Measurements from ENCODE around the gene SLC25A23. TPM values are rescaled to one million over a fixed set of nuclear protein-coding genes. Genes with fewer than 3 reads are reported as not detected.

The SLC25A23 gene
- polyA plus RNA-seq, 1 donor = 70.8 TPM

- DNase-seq = no peak
These were observed 33.6 kb downstream of the SLC25A23 start for GRCh38 chr19:6425732-6426620.

GRCh38 chr19:6424939-6425731 is 34.5 kb downstream of the SLC25A23 start:
- peak; percentile 100 for DNase-seq

GRCh38 chr19:6424195-6424938 is 35.2 kb downstream of the SLC25A23 start, which contains the start of gene KHSRP:
KHSRP (minus strand) TSS chr19:6424811; CDS start chr19:6424701, 110 bp downstream.
- DNase-seq = no peak

DNA sequence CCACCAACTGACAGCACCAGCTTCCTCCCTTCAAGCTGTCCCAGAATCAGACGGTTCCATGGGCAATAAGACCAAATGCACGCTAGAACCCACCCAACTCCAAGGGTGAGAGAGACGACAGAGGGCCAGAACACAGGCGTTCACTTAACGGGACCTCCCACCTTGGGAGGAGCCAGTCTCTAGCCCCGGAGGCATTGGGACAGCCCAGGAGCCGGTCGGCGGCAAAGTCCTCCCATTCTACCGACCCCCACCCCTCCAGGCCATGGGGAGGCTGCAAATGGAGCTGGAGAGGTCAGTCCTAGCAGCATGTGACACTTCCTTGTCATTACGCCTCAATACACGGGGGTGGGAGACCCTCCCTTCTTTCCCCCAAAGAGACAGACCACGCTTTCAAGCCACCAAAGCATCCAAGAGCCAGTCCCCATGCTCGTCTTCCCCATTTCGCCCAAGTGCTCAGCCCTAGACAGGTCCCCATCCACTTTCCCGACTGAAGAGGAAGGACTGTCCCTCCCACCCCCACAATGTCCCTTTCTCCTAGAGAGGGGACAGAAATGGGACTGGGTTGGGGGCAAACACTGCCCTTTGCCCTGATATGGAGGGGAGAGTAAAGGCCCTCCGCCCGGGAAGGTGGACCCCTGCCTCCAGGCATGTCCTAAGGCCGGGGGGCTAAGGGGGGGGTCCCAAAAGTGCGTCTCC is 35.9 kb downstream of the SLC25A23 start:
- DNase-seq = no peak

DNA sequence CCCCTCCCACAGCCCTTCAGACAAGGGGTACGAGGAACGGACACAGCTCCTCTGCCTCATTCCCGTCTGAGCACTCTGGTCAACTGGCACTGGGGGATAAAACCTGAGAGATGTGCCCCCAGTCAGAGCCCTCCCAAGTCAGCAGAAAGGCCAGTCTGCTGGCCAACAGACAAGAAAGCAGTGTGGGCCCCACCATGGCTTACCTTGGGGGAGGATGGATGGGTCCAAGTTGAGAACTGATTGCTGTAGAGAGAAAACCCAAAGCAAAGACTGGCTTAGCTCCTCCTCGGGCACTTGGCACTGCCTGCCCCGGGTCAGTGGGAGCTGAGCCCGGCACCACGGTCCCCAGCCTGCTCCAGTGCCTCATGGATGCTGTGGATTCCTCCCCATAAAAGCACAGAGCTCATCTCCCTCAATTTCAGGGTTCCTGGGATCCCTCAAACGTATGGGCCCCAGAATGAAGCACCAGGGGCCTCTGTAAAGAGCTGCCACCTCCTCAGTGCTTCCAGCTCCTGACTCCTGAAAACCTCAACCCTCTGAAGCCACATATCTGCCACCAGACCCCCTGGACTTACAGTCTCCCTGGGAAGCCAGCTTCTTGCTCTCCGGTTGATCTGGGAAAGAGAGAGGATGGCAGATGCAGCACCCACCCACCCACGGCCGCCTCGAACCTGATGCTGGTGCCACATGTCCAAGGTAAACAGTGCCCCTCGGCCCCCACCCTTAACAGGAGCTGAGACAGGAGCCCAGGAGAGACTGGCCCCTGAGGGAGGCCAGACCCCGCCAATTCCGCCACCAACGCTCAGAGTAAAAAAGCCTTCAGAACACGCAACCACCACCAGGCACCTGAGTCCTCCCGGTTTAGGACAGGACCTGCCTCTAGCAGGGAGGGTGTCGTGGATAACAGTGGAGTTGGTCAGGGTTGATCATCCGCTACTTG is 38.2 kb downstream of the SLC25A23 start:
- no peak for DNase-seq

DNA sequence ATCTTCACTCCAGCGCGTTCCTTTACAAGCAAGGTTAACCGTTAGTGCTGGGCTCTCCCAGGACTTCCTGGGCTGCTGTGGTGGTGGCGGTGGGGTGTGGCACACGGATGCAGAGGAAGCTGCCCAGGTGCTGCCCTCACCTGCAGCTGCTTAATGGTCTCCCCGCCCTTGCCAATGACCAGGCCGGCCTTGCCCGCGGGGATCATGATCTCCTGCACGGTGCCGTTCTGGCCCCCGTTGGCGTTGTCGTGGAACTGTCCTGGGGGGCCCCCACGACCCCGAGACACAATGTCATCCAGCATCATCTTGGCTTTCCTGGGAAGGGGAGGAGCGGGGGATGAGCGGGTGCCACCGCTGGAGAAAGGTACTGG is 41.0 kb downstream of the SLC25A23 start:
- DNase-seq = no peak

DNA sequence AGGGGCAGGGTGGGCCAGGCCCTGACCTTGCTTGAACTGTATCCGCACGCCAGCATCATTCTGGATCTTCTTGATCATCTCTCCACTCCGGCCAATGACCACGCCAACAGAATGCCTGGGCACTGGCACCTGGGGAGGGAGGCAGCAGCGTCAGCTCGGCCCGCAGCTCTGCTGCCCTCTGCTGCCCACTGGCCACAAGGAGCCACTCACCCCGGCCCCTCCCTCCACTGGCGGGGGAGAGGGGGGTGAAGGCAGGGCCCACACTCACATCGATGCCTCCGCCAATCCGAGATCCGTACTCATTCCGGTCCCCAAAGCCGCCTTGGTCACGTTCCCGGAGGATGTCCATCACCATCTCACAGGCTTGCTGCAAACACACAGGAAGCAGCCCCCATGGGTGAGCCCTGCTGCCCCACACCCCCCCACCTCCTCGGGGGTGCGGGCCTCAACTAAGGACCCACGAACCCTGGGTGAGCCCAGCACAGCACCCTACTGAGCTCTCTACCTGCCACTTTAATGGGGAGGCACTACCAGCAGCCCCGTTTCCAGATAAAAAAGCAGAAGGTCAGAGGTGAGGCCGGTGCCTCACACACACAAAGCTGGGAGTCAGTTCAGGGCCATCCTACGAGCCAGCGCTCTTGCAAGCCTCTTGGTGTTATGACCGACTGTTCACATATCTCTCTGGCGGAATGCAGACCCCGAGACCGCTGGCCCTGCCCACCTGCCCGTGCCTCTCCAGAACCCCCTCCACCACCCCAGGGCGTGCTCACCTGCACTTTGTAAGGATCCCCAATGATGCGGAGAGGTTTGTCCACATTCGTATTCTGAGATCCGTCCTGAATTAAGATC is 41.7 kb downstream of the SLC25A23 start:
- DNase-seq = no peak

GRCh38 chr19:6416658-6417405 is 42.8 kb downstream of the SLC25A23 start:
- DNase-seq = no peak

DNA sequence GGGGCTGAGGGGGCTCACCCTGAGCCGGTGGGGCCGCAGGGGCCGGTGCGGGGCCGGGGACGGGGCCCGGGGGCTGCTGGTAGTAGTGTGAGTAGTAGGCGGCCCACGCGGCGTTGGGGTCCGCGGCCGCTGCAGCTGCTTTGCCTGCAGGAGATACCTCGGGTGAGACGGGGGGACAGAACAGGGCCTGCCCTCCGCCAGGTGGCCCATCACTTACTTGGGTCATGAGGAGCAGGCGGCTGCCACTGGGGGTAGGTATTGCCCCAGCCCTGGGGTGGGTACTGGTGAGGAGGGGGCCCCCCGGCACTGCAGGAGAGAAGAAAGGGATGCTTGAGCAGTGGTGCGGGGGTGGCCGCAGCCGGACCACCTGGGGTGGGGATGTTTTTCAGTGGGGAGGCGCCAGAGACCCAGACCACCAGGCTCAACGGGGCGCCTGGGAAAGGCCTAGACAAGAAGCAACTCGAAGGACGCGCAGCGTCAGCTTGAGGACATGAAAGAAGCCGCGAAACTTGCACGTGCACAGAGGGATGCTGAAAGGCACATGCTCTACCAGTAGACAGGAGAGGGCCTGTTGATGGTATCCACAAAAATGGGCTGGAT is 43.9 kb downstream of the SLC25A23 start:
- no peak for DNase-seq

DNA sequence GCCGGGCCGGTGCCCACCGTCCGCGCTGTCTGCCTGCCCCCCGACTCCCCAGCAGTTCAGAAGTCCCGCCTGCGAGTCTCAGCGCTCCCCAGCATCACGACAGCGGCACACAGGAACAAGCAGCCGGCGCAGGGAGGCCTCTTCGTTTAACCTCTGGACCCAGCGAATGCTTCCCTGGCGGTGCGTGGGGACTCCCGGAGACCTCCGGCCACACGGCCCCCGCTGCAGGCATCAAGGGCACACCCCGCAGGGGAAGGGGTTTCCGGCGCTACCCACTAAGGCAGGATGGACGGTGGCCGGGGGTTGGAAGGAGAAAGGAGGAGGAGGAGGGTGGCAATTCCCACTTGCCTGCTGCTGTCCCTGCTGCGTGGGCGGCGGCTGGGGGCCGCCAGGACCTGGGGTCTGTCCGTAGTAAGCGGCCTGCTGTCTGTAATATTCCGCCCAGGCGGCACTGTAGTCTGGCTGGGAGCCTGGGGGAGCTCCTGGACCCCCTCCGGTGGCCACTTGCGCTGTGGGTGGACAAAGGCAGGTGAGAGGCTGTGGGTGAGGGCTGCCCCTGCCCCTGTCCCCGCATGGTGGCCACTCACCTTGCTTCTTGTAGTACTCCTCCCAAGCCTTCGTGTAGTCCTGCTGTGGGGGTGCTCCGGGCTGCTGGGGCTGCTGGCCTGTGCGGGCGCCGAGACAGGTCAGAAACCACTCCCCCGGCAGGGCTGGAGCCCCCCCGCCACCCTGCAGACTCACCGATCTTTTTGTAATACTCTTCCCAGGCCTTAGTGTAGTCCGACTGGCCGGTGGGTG is 44.6 kb downstream of the SLC25A23 start:
- no peak for DNase-seq

DNA sequence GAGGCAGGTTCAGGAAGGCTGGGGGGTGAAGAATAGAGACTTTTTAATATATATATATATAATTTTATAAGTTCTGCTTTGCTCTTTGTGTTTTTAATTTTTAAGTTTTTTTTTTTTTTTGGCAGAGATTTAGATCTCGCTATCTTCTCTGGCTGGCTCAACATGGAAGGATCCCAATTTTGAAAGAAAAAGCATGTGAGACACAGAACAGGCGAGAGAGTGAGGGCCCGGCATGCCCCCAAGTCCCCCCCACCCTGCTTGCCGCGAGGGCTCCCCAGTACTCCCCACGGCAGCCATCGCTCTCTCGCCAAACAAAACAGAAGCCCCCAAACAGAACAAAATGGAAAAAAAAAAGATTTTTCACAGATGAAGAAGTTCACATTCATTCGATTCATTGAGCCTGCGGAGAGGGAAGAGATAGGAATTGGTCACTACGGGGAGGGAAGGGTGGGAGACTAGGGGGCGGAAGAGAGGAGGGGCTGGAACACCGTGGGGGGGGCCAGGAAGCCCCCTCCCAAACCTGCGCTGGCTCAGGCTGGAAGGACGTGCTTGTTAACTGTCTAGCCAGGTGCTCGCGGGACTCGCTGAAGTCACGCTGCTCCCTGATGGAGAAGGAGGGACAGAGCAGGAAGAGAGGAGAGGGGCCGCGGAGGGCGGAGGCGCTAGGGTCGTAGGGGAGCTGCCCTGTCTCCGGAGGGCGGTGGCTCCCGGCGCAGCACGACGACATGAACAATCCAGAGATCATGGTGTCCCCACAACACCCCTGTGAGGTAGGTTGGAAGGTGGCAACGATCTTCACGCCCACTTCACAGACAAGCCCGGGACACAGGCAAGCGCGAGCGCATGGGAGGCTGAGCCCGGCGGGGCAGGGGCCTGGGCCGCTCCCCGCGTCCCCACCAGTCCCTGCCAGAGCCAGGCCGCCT is 45.6 kb downstream of the SLC25A23 start:
- no peak for DNase-seq

DNA sequence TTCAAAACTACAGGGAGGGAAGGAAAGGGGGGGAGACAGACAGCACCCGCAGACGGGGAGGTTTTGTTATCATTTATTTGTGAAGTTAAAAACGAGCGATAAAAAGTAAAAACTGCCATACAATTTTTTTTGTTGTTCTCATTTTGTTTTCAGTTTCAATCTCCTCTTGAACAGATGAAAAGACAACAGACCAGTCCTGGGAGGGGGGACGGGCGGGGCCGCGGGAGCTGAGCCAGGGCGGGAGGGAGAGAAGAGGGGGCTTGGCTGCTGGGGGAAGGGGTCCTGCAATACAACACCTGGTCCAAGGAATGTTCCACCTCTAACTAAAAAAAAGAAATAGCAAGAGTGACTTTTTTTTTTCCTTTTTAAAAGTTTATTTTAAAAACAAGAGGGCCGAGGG is 46.3 kb downstream of the SLC25A23 start:
- no peak for DNase-seq

- DNase-seq = no peak
These were observed 47.0 kb downstream of the SLC25A23 start for GRCh38 chr19:6412447-6413091.

DNA sequence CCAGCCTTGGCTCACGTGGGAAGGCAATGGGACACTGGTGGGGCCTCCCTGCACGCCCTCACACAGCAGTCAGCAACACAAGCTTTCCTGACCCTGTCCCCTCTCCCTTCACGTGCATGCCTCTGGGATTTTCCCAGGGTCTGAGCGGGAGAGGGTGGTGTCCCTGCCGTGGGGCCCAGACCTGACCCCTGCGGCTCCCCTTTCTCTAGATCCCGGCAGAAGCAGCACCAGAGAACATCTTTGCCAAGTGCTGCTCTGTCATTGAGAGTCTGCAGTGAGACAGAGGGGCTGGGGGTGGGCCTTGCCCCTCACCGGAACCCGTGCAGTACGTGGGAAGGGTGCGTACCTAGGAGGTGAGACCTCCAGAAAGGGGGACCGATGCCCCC is 47.5 kb downstream of the SLC25A23 start:
- DNase-seq = no peak

GRCh38 chr19:6409346-6409745 is 50.2 kb downstream of the SLC25A23 start:
- DNase-seq = no peak

DNA sequence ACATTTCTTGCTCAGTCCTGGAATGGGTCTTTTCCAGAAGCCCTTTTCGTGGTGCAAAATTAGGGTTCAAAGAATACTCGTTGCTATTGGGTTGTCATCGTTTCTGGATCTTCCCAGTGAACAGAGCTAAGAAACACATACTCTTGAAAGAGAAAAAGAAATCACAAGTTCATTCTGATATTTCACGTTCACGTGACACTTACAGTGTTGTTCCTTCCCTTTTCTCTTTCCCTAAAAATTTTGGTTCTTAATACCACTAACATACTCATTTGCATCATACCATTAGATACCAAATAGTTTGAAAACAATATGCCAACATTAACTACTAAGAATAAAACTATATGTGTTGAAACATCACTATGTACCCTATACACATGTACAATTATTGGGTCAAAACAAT is 53.2 kb downstream of the SLC25A23 start:
- no peak for DNase-seq

Measured in left kidney (tissue), 2 donors.